Measurements from ENCODE around the gene HMCN1. TPM values are rescaled to one million over a fixed set of nuclear protein-coding genes. Genes with fewer than 3 reads are reported as not detected.

The HMCN1 gene
- total RNA-seq, 1 experiment from 2014 or later, result 0.23 TPM

- H3K36me3 ChIP-seq (ENCODE audit: control insufficient read depth, insufficient read depth, low read length), result no peaks in the 10 kb centered on the region
- no peak overlapping the region for H3K4me3 ChIP-seq (ENCODE audit: low read depth in 2 of 2, low read length in 2 of 2)
- TF ChIP-seq POLR2AphosphoS5 (IDR thresholded peaks at IDR 0.05; ENCODE audit: low read depth, low read length) (no peak), REST (IDR thresholded peaks at IDR 0.05; ENCODE audit: insufficient read depth in 1 of 2, low read depth in 2 of 2, low read length in 1 of 2) (no peak), CTCF (IDR thresholded peaks at IDR 0.05) (no peak), SIN3A (IDR thresholded peaks at IDR 0.05; ENCODE audit: borderline replicate concordance, insufficient read depth, low read depth, low read length) (no peak), TCF7L2 (IDR thresholded peaks at IDR 0.05; ENCODE audit: low read depth, low read length) (no peak)
- no peaks in the 10 kb centered on the region for H3K9me3 ChIP-seq (ENCODE audit: control insufficient read depth, insufficient read depth, low read depth, low read length)
- intact Hi-C loops (cut with micrococcal nuclease; ENCODE audit: unreplicated experiment), result no loop called here
- no peak for DNase-seq (ENCODE audit: low read depth, low spot score)
- no peak for ATAC-seq
- no peak overlapping the region for H3K27ac ChIP-seq (ENCODE audit: low read length)
- H3K4me1 ChIP-seq (ENCODE audit: control insufficient read depth, insufficient read depth, low read length), result no peaks in the 10 kb centered on the region
- CTCF ChIA-PET, result no interaction called here
- POLR2A ChIA-PET, result no interaction called here
- H3K27me3 ChIP-seq (ENCODE audit: control insufficient read depth, insufficient read depth, low read length), result no peaks in the 10 kb centered on the region
- in situ Hi-C loops (cut with HindIII; ENCODE audit: low pct_unique_long_range_greater_than_20kb, low sequenced_read_pairs), result no loop called here
- no TSS peak for BruUV-seq (replicated peaks)
Observed at GRCh38 chr1:185704181-185704580, 30.0 kb upstream of the HMCN1 start.

GRCh38 chr1:185716095-185716494, 18.1 kb upstream of the HMCN1 start:
- intact Hi-C loops (cut with micrococcal nuclease; ENCODE audit: unreplicated experiment), result no loop called here
- in situ Hi-C loops (cut with HindIII; ENCODE audit: low pct_unique_long_range_greater_than_20kb, low sequenced_read_pairs), result no loop called here

More at GRCh38 chr1:185716095-185716494, 18.1 kb upstream of the HMCN1 start:
- H3K27ac ChIP-seq (ENCODE audit: low read length), result no peak overlapping the region
- H3K27me3 ChIP-seq (ENCODE audit: control insufficient read depth, insufficient read depth, low read length), result no peaks in the 10 kb centered on the region
- no peak overlapping the region for H3K4me3 ChIP-seq (ENCODE audit: low read depth in 2 of 2, low read length in 2 of 2)
- BruUV-seq (replicated peaks), result no TSS peak
- no peak for DNase-seq (ENCODE audit: low read depth, low spot score)
- POLR2A ChIA-PET, result no interaction called here
- no peak for ATAC-seq
- CTCF ChIA-PET, result no interaction called here
- no peaks in the 10 kb centered on the region for H3K4me1 ChIP-seq (ENCODE audit: control insufficient read depth, insufficient read depth, low read length)
- H3K36me3 ChIP-seq (ENCODE audit: control insufficient read depth, insufficient read depth, low read length), result no peaks in the 10 kb centered on the region
- H3K9me3 ChIP-seq (ENCODE audit: control insufficient read depth, insufficient read depth, low read depth, low read length), result no peaks in the 10 kb centered on the region
- TF ChIP-seq REST (IDR thresholded peaks at IDR 0.05; ENCODE audit: insufficient read depth in 1 of 2, low read depth in 2 of 2, low read length in 1 of 2), result no peak
- no peak for TF ChIP-seq CTCF (IDR thresholded peaks at IDR 0.05)
- TF ChIP-seq TCF7L2 (IDR thresholded peaks at IDR 0.05; ENCODE audit: low read depth, low read length), result no peak
- TF ChIP-seq SIN3A (IDR thresholded peaks at IDR 0.05; ENCODE audit: borderline replicate concordance, insufficient read depth, low read depth, low read length), result no peak
- TF ChIP-seq POLR2AphosphoS5 (IDR thresholded peaks at IDR 0.05; ENCODE audit: low read depth, low read length), result no peak

Measured in Panc1 (cell line).